ENCODE data around the gene HOTAIR.
A peak's percentile ranks its signal among the peaks of the same experiment; 100 is the strongest.

HOTAIR gene

DNA sequence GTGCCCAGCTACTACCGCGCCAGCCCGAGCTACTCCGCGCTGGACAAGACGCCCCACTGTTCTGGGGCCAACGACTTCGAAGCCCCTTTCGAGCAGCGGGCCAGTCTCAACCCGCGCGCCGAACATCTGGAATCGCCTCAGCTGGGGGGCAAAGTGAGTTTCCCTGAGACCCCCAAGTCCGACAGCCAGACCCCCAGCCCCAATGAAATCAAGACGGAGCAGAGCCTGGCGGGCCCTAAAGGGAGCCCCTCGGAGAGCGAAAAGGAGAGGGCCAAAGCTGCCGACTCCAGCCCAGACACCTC lies 10.9 kb upstream of the HOTAIR start:
- DNase-seq, result no peak

- peak; percentile 81 to 96 for DNase-seq
These were observed 10.3 kb upstream of the HOTAIR start, which contains the start of gene HOXC10 for GRCh38 chr12:53984901-53985691. HOXC10 (plus strand) TSS chr12:53985146; CDS start chr12:53985260, 114 bp downstream.

DNA sequence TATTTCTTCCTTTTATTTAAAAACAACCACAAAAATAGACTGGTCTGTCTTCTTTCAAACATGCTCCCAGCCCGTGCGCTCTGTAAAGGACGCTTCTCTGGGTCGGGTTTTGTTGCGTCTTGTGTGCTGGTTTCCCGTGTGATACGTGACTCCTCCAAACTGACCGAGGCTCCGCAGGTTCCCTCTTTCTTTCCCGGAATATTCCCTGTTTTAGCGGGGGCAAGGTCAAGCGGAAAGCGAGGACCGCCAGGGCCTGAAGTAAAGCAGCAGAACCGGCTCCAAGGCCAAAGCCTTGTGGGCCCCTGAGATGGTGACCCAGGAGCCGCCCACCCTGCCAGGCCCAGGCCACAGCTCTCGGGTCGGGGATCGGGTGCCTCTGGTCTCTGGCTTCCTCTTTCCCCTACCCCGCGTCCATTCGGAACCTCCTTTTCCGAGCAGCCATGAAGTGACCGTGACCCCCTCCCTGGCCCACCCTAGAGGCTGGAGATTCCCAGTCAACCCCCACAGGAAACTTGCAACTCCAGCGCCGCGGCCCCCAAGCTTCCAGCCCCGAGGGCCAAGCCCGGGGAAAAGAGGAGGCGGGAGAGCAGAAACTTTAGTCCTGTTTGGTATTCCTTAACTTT lies 9.3 kb upstream of the HOTAIR start:
- no peak for DNase-seq

DNA sequence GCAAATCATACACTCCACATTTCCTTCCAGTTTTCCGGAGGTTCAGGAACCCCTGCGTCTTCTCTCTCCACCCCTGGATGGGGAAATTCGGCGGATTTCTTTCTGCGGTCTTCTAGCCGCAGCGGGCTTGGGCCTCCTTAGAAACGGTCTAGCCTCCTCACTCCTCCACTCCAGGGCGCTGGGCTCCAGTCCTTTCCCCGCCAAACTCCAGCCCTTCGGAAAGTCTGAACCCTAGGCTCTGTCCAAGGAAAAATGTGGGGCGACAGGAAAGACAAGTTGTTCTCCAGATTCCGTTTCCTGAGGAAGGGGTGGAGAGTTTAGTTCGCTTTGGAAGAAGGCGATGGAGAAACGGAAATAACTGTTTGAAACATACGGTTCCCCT lies 8.8 kb upstream of the HOTAIR start:
- DNase-seq, result no peak

- DNase-seq, result no peak
These were observed 8.2 kb upstream of the HOTAIR start for GRCh38 chr12:53982648-53983567.

GRCh38 chr12:53981634-53982565 lies 7.1 kb upstream of the HOTAIR start:
- DNase-seq, result no peak

DNA sequence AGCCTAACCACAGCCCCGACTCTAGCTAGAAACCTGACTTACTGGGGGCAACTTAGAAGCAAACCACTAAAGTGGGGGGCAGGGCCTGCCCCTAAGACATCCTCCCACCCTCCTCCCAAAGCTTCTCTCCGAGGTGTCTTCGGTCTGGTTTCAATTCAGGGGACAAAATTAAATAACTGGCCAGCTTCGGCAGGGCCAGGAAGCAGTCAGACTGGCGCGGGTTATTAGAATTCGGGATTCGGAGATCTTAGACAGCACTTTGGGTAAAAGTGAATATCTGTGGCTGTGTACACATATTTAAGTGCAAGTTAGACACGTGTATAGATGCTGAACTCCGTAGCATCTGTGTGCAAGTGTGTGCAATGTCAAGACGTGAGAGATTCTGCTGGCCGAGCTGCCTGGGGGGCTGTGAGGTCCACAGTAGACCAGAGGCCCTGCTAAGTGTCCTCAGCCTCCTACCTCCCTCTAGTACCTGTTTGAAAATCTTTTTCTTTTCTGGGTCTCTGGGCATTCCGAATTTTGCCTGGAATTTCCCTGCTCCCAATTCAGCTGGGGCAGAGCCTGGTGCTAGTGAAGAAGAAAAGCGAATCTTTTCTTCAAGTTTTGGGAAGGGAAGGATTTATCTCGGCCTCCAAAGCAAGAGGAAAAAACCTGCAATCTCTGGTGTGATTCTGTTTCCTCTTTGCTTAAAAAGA lies 6.2 kb upstream of the HOTAIR start:
- DNase-seq, result no peak

GRCh38 chr12:53980104-53980801 lies 5.5 kb upstream of the HOTAIR start:
- DNase-seq, result no peak

DNA sequence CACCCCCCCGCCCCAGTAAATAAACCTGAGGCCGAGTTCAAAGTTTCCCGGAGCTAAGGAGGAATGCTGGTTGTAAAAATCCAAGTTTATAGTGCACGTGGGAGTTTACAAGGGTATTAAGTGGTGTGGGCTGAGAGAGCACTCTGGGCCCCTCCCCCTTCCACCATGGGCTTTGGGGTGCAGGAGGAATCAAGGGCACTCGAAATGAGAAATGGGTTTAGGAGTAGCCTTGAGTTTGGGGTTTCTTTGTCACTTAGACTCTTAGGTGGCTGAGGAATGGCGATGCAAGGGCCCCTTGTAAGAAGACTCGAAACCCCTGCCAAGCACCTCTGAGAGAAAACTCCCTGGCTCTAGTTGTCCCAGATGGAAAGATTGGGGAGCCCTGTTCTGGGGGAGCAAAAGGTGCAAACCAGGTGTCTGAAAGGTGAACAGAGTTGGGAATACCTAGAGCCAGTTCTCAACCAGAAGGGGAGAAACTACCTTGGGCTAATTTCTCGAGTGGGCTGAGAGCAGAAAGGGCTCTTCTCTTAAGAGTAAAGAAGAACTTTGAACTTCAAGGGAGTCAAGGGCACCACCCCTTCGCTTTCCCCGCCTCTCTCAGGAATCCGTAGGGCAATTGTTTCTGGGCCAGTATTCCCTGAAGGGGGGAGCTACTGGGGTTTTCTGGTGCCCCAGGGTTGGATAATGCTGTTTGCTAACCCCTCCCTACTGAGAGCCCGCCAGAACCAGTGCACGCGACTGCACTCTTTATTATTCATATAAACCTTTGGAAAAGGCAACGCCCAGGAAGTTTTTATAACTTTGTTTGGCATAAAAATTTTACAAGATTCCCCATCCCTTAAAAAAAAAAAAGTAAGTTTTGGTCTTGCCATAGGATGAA lies 4.0 kb upstream of the HOTAIR start:
- no peak for DNase-seq

DNA sequence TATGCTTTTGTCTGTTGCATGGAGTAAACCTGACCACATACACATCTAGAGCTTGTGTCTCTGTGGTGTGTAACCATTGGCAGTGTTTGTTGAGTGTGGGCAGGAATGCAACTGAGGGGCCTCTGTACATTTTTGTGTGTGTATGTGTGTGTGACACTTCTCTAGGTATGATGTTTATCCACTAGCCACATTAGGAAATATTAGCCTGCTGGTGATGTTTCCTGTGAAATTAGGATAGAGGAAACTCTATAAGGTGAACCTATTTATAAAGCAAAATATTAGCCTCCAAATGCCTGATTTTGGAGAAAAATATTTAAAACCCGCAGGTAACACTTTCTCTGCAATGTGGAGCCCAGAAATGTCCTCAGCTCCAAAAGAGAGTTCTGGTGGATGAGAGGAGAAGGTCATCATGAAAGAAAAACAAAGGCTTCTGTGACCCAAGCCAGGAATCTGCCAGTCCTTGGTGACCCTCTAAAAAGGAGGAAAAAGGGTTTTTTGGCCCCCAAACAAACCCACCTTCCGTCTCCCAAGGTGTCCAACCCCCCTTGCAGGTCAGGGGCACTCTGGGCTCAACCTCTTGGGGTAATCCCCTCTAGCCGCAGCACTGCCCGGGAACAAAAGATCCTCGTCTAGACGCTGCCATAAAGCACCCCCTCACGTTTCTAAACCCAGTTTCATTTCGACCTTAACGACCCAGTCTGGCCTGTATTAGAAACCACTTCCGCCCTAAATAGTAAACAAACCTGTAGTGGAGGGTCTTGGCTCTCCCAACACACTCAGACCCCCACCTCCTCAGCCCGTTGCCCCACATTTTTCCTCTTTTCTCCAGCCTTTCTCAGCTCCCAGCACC lies 3.1 kb upstream of the HOTAIR start:
- DNase-seq, result no peak

DNA sequence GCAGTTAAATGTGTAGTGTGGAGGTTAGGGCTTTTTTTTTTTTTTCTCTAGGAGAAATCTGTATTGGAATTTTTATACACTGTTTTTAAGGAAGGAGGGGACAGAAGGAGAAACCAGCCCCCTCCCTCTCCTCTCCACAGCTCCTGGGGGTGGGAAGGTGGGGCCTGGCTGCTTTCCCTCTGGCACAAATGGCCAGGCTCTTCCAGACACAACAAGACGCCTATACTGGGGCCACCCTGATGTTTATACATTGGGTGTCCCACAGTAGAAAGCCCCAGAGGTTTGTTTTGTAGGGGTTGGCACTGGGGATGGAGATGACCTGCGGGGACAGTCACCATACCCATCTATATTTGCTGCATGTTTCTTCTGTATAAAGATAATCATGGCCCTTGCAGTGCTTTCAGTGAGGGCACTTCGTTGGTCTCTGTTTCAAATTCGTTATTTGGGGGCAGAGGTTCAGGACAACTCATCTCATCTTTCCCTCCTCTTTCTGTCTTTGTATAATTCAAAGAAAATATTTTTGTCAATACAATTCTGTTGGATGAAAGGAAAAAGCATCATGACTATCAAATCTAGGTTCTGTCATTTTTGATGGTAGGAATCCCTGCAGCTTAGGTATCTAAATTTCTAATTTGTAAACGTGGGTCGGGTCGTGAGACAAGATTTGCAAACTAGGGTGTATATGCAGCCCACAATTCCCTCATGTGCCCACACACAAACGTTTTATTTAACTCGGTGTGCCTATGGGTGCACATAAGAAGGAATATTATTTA lies 2.3 kb upstream of the HOTAIR start:
- DNase-seq, result no peak

DNA sequence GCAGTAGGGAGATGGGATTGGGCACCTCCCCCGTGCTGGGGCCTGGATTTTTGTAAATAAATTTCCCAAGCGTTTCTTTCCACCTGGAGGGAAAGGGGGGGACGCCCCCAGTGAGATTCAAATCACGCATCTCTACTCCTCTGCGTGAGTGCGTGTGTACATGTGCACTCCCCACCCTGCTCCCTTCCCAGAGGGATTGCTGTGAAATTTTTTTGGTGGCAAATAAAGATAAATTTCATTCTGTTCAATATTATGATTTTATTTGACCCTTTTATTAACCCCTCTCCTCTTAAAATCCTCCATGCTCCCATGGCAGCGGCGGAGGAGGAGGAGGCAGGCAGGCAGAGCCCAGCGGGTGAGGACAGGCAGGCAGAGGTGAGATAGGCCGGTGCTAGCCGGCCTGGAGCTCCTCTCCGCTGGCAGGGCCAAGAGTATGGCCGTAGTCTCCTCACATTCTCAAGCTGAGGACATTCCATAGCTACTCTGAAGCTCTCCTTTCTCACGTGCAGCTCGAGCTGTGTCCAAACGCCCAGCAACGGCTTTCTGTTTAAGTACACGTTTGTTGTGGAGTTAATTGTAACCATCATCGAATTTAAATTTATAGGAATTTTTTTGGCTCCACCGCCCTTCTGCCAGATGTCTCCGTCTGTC lies 1.5 kb upstream of the HOTAIR start:
- DNase-seq, result no peak

DNA sequence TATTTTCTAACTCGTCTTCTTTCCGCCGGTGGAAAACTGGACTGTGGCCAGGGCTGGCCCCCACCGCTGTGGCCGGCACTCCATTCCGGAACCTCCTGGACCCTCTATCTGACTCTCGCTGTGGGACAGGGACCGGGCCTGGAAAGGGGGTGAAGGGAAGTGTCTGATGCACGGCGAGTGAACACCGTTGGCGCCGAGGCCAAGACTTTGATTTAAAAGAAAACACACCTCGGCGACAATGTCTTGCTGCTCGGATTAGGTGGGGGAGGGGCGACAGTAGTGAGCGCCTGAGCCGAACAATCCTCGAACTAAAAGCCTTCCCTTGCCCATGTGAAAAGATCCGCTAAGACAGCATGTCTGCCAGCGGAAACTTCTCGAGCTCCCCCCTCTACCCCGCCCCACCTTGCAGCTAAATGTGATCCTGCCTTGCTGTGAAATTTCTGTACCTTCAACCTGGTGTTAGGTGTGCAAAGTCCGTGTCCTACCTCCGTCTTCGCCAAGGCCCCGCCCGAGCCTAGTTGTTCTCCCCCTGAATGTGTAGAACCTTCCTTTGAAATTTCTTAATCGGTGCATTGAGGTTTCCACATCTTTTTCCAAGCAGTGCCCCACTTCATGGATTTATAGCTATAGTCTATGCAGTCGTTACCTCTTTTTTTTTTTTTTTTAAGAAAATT lies 862 bp upstream of the HOTAIR start:
- no peak for DNase-seq

DNA sequence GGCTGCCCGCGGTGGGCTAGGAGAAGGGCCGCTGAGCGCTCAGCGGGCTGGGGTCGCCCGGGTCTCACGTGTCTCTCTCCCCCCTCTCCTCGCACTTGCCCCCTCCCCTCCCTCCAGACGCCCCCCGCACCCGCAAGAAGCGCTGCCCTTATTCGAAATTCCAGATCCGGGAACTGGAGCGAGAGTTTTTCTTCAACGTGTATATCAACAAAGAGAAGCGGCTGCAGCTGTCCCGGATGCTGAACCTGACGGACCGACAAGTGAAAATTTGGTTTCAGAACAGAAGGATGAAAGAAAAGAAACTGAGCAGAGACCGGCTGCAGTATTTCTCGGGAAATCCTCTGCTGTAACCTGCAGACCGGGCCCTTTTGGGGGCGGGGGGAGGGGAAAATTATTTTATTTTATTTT lies 314 bp upstream of the HOTAIR start:
- no peak for DNase-seq

- DNase-seq, result no peak
These were observed 1.3 kb downstream of the HOTAIR start for GRCh38 chr12:53973236-53974042.

GRCh38 chr12:53972722-53973235 lies 2.0 kb downstream of the HOTAIR start, which contains the start of gene HOXC11:
HOXC11 (plus strand) TSS chr12:53973126; CDS start chr12:53973242, 116 bp downstream.
- no peak for DNase-seq

Data from NCI-H446 (cell line).